ENCODE results near the gene AP5B1.

- TF ChIP-seq OSR1 (CRISPR knock-in tag; IDR thresholded peaks at IDR 0.05) (no peak), PATZ1 (CRISPR knock-in tag; IDR thresholded peaks at IDR 0.05; ENCODE audit: borderline replicate concordance) (no peak), ZNF565 (CRISPR knock-in tag; conservative IDR thresholded peaks at IDR 0.05; ENCODE audit: low read depth) (no peak), SNAI2 (CRISPR knock-in tag; IDR thresholded peaks at IDR 0.05) (no peak), TOX (CRISPR knock-in tag; IDR thresholded peaks at IDR 0.05; ENCODE audit: borderline replicate concordance) (no peak), CSDC2 (CRISPR knock-in tag; IDR thresholded peaks at IDR 0.05) (no peak)
Observed at GRCh38 chr11:65767406-65767805, 13.4 kb downstream of the AP5B1 start.
